HCT116 (cell line): ENCODE results near the gene SLC30A7. TPM values are rescaled to one million over a fixed set of nuclear protein-coding genes. Genes with fewer than 3 reads are reported as not detected.

Experiments
- ATAC-seq: fragments of 200-7000 bp; cut with Tn5 transposase; 2 replicates; pipeline ENCODE4 v1.9.1; 2020; ENCODE audit warnings: mild to moderate bottlenecking, moderate library complexity
- BruUV-seq: library from RNA; stranded (reverse); fragments of 400-500 nt; replicated peaks from 2 replicates; lab custom pipeline; 2021; lab: Mats Ljungman, UMichigan
- CTCF ChIA-PET: fragments of 300-600 bp; sonication (Branson Sonifier 250); formaldehyde crosslinking; loops from one replicate; lab custom pipeline; 2021; ENCODE audit warnings: antibody characterized with exemption; lab: Charles Lee
- POLR2A ChIA-PET: fragments of 300-600, 350-600 bp; sonication (Branson Sonifier 250); formaldehyde crosslinking; loops from one replicate; lab custom pipeline; 2021; ENCODE audit warnings: antibody characterized with exemption; lab: Charles Lee
- RAD21 ChIA-PET, 2 experiments: fragments of 300-600 bp; sonication (Branson Sonifier 250); formaldehyde crosslinking; loops; one replicate each; lab custom pipeline; 2023; ENCODE audit warnings: low total read pairs in 2 of 2; ENCODE audit not compliant: uncharacterized antibody in 2 of 2, unreplicated experiment in 2 of 2, low non-redundant PET in 1 of 2; lab: Charles Lee
- DNase-seq: peaks from one replicate; pipeline ENCODE4 v3.0.0-alpha.2; 2010; ENCODE audit warnings: low read depth, low spot score
- H2AFZ ChIP-seq: fragments of 200-600 bp; shearing (Covaris generic), sonication (generic); 2 replicates; pipeline ENCODE4 v1.6.1; 2017; ENCODE audit warnings: low read depth, mixed run types, mixed read lengths, antibody characterized with exemption, low read length; ENCODE audit not compliant: poor library complexity, severe bottlenecking
- H3K27ac ChIP-seq: 2 replicates; pipeline ENCODE4 v1.5.1; 2012; ENCODE audit warnings: low read depth, low read length
- H3K27me3 ChIP-seq: fragments of 200-600 bp; sonication (generic); 2 replicates; pipeline ENCODE4 v1.6.1; 2016; ENCODE audit warnings: mixed run types, low read length, mixed read lengths; ENCODE audit not compliant: insufficient read depth
- H3K36me3 ChIP-seq, 2 experiments: fragments of 200-500 bp in 1 of 2; fragments of 200-600 bp in 1 of 2; sonication (Bioruptor generic) in 1 of 2; sonication (generic) in 1 of 2; 2 replicates each; pipeline versions ENCODE4 v1.5.1 to v1.6.1; 2014 to 2016; ENCODE audit warnings: low read length in 2 of 2, inconsistent platforms in 1 of 2, mixed read lengths in 1 of 2, mixed run types in 1 of 2; ENCODE audit not compliant: insufficient read depth in 2 of 2, control insufficient read depth in 1 of 2
- H3K4me1 ChIP-seq, 2 experiments: fragments of 200-600 bp in 1 of 2; sonication (generic) in 1 of 2; 2 replicates each; pipeline versions ENCODE4 v1.5.1 to v1.6.1; 2012 to 2017; ENCODE audit warnings: low read length in 2 of 2, inconsistent platforms in 1 of 2, mild to moderate bottlenecking in 1 of 2, mixed read lengths in 1 of 2, mixed run types in 1 of 2, moderate library complexity in 1 of 2; ENCODE audit not compliant: insufficient read depth in 2 of 2, control insufficient read depth in 1 of 2
- H3K4me2 ChIP-seq: fragments of 200-600 bp; sonication (generic); 2 replicates; pipeline ENCODE4 v1.6.1; 2017; ENCODE audit warnings: mixed run types, low read length, mixed read lengths
- H3K4me3 ChIP-seq, 2 experiments: fragments of 200-600 bp in 1 of 2; sonication (generic) in 1 of 2; replicated peaks in 1 of 2; 2 replicates each; pipeline ENCODE4 v1.5.1; 2011 to 2016; ENCODE audit warnings: low read length in 2 of 2, control low read depth in 1 of 2, low read depth in 1 of 2, mild to moderate bottlenecking in 1 of 2, mixed read lengths in 1 of 2, mixed run types in 1 of 2
- H3K79me2 ChIP-seq: fragments of 200-600 bp; sonication (generic); 2 replicates; pipeline ENCODE4 v1.6.1; 2017; ENCODE audit warnings: mild to moderate bottlenecking, mixed run types, low read length, moderate library complexity, mixed read lengths; ENCODE audit not compliant: insufficient read depth
- H3K9ac ChIP-seq: fragments of 200-600 bp; sonication (generic); 2 replicates; pipeline ENCODE4 v1.6.1; 2016; ENCODE audit warnings: low read length, mixed read lengths
- H3K9me2 ChIP-seq: fragments of 200-600 bp; sonication (generic), shearing (Covaris generic); 2 replicates; pipeline ENCODE4 v1.6.1; 2017; ENCODE audit warnings: mixed run types, mild to moderate bottlenecking, moderate library complexity; ENCODE audit not compliant: insufficient read depth
- H3K9me3 ChIP-seq, 2 experiments: fragments of 200-500 bp in 1 of 2; fragments of 200-600 bp in 1 of 2; sonication (Bioruptor generic) in 1 of 2; sonication (generic) in 1 of 2; 2 replicates each; pipeline ENCODE4 v1.6.1; 2014 to 2017; ENCODE audit warnings: low read length in 2 of 2, mixed read lengths in 2 of 2, inconsistent platforms in 1 of 2, low read depth in 1 of 2, mild to moderate bottlenecking in 1 of 2, mixed run types in 1 of 2, moderate library complexity in 1 of 2; ENCODE audit not compliant: control insufficient read depth in 1 of 2, insufficient read depth in 1 of 2
- H4K20me1 ChIP-seq: fragments of 200-600 bp; sonication (generic), shearing (Covaris generic); 2 replicates; pipeline ENCODE4 v1.6.1; 2017; ENCODE audit warnings: mixed run types, mild to moderate bottlenecking, moderate library complexity; ENCODE audit not compliant: insufficient read depth
- ATF3 ChIP-seq: IDR thresholded peaks from 2 replicates; pipeline ENCODE4 v1.6.1; 2012
- CBX3 ChIP-seq: IDR thresholded peaks from 2 replicates; pipeline ENCODE4 v1.6.1; 2012; ENCODE audit warnings: low read depth
- CTCF ChIP-seq, 3 experiments: fragments of 200-600 bp in 1 of 3; sonication (generic) in 1 of 3; IDR thresholded peaks in 2 of 3; conservative IDR thresholded peaks in 1 of 3; 2 replicates each; pipeline ENCODE4 v1.5.1; 2012 to 2017; ENCODE audit warnings: low read depth in 2 of 3, low read length in 2 of 3, antibody characterized with exemption in 1 of 3, borderline replicate concordance in 1 of 3, control low read depth in 1 of 3, mild to moderate bottlenecking in 1 of 3, mixed read lengths in 1 of 3, mixed run types in 1 of 3, moderate library complexity in 1 of 3; ENCODE audit not compliant: insufficient read depth in 1 of 3
- EGR1 ChIP-seq: IDR thresholded peaks from 2 replicates; pipeline ENCODE4 v1.6.1; 2012; ENCODE audit warnings: low read depth
- ELF1 ChIP-seq: IDR thresholded peaks from 2 replicates; pipeline ENCODE4 v1.6.1; 2012; ENCODE audit warnings: low read depth, borderline replicate concordance
- EZH2 ChIP-seq: fragments of 200-600 bp; sonication (generic); IDR thresholded peaks from 2 replicates; pipeline ENCODE4 v1.6.1; 2017; ENCODE audit warnings: antibody characterized with exemption, mixed run types
- EZH2phosphoT487 ChIP-seq: fragments of 200-600 bp; IDR thresholded peaks from 2 replicates; pipeline ENCODE4 v1.6.1; 2018; ENCODE audit warnings: antibody characterized with exemption, borderline replicate concordance
- FOSL1 ChIP-seq: IDR thresholded peaks from 2 replicates; pipeline ENCODE4 v1.6.1; 2012; ENCODE audit warnings: low read depth
- JUND ChIP-seq: IDR thresholded peaks from 2 replicates; pipeline ENCODE4 v1.6.1; 2012
- POLR2A ChIP-seq: IDR thresholded peaks from 2 replicates; pipeline ENCODE4 v1.7.0; 2011; ENCODE audit warnings: borderline replicate concordance; ENCODE audit not compliant: insufficient read depth, insufficient read length; ENCODE audit errors: extremely low read depth
- POLR2AphosphoS5 ChIP-seq: IDR thresholded peaks from 2 replicates; pipeline ENCODE4 v1.6.1; 2011; ENCODE audit warnings: mild to moderate bottlenecking, low read depth, low read length, moderate library complexity
- RAD21 ChIP-seq: IDR thresholded peaks from 2 replicates; pipeline ENCODE4 v1.6.1; 2012; ENCODE audit warnings: low read depth, mild to moderate bottlenecking
- REST ChIP-seq: IDR thresholded peaks from 2 replicates; pipeline ENCODE4 v1.6.1; 2012; ENCODE audit warnings: low read depth
- SIN3A ChIP-seq: IDR thresholded peaks from 2 replicates; pipeline ENCODE4 v1.6.1; 2012; ENCODE audit warnings: low read depth
- SRF ChIP-seq: IDR thresholded peaks from 2 replicates; pipeline ENCODE4 v1.6.1; 2012; ENCODE audit warnings: low read depth
- TCF7L2 ChIP-seq: IDR thresholded peaks from 2 replicates; pipeline ENCODE4 v1.7.0; 2011; ENCODE audit warnings: borderline replicate concordance, inconsistent platforms; ENCODE audit not compliant: insufficient read depth, insufficient read length; ENCODE audit errors: extremely low read depth
- YY1 ChIP-seq: IDR thresholded peaks from 2 replicates; pipeline ENCODE4 v1.6.1; 2011; ENCODE audit warnings: low read length, low read depth, moderate library complexity, mild to moderate bottlenecking; ENCODE audit not compliant: insufficient replicate concordance; ENCODE audit errors: extremely low read depth
- ZBTB33 ChIP-seq: IDR thresholded peaks from 2 replicates; pipeline ENCODE4 v1.6.1; 2011; ENCODE audit warnings: mild to moderate bottlenecking, low read length, moderate library complexity; ENCODE audit not compliant: insufficient replicate concordance; ENCODE audit errors: extremely low read depth
- ZFX ChIP-seq: fragments of 450-650 bp; IDR thresholded peaks from 2 replicates; pipeline ENCODE4 v1.6.1; 2017
- ZNF274 ChIP-seq: fragments of 200-500 bp; sonication (Bioruptor generic); IDR thresholded peaks from 2 replicates; pipeline ENCODE4 v1.6.1; 2014; ENCODE audit warnings: mild to moderate bottlenecking, low read depth, low read length, inconsistent platforms
- intact Hi-C: fragments of 100-400 bp; cut with micrococcal nuclease; formaldehyde crosslinking; loops from 2 replicates; pipeline ENCODE4 v1.10.0; 2022
- total RNA-seq: library from RNA; stranded (reverse); gene quantifications from one replicate; pipeline ENCODE4 v1.2.1, GENCODE V29; 2021; ENCODE audit not compliant: unreplicated experiment

The SLC30A7 gene
- total RNA-seq, 1 experiment from 2014 or later, result 23.3 TPM

GRCh38 chr1:100976936-100977335 lies 81.0 kb downstream of the SLC30A7 start:
- intact Hi-C loops, result no loop called here
- H3K4me3 ChIP-seq, result no peak overlapping the region
- no peak for ATAC-seq
- no peaks in the 10 kb centered on the region for H4K20me1 ChIP-seq
- DNase-seq, result no peak
- RAD21 ChIA-PET, result no interaction called here
- H3K4me2 ChIP-seq, result no peak overlapping the region
- H3K9ac ChIP-seq, result no peak overlapping the region
- H3K79me2 ChIP-seq, result no peaks in the 10 kb centered on the region
- H3K9me3 ChIP-seq, result no peaks in the 10 kb centered on the region
- no peak overlapping the region for H2AFZ ChIP-seq
- H3K27me3 ChIP-seq, result no peaks in the 10 kb centered on the region
- TF ChIP-seq ATF3 (no peak), YY1 (no peak), TCF7L2 (no peak), ZFX (no peak), EZH2 (no peak), ZBTB33 (no peak), POLR2AphosphoS5 (no peak), REST (no peak), POLR2A (no peak), FOSL1 (no peak), RAD21 (no peak), EGR1 (no peak), JUND (no peak), ZNF274 (no peak), EZH2phosphoT487 (no peak), SRF (no peak), SIN3A (no peak), ELF1 (no peak), CBX3 (no peak), CTCF (IDR thresholded peaks at IDR 0.05 in 2 of 3, conservative IDR thresholded peaks at IDR 0.05 in 1 of 3; ENCODE audit: borderline replicate concordance in 1 of 3, insufficient read depth in 1 of 3, low read depth in 2 of 3, low read length in 2 of 3) (no peak)
- TF ChIP-seq, all 23 proteins: peak for 0
- H3K36me3 ChIP-seq, result no peaks in the 10 kb centered on the region
- no peak overlapping the region for H3K27ac ChIP-seq
- ChIA-PET POLR2A (no interaction called here), CTCF (no interaction called here)
- H3K9me2 ChIP-seq, result no peaks in the 10 kb centered on the region
- no peaks in the 10 kb centered on the region for H3K4me1 ChIP-seq
- no TSS peak for BruUV-seq
